Astrocyte (in vitro differentiated cells and primary cell): ENCODE data around the gene AFF3.
"Not testable (repeated sequence)": the region's sequence is repeated elsewhere in the genome, so short reads cannot be mapped to it uniquely, and the experiment has no call there.

Source experiments
- EZH2 ChIP-seq: IDR thresholded peaks from 2 replicates; pipeline ENCODE4 v1.6.1; 2012; ENCODE audit warnings: mild to moderate bottlenecking, low read length, inconsistent platforms; ENCODE audit not compliant: insufficient read depth
- TF ChIP-seq, protein P1 (sequence below): IDR thresholded peaks from 2 replicates; pipeline ENCODE4 v1.5.1; 2011; ENCODE audit warnings: low read depth, mild to moderate bottlenecking, inconsistent platforms, low read length, moderate library complexity; ENCODE audit not compliant: insufficient read depth

DNA sequence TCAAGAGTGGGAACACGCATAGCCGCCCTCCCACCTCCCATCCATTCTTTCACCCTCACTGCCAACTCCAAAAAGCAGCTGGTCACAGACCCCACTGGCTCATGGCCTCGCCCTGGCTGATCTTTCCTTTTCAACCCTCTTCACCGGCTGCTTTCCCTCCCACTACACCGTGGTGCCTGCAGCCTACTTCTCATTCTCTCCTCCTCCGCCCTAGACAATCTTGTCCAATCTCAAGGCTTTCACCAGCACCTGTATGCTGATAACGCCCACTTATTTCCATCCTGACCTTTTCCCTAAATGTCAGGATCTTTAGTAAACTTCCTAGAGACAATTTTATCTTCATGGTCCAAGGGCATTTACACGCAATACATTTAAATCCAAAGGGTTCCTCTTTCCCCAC is 50.6 kb downstream of the AFF3 start:
- TF ChIP-seq, protein P1, sequence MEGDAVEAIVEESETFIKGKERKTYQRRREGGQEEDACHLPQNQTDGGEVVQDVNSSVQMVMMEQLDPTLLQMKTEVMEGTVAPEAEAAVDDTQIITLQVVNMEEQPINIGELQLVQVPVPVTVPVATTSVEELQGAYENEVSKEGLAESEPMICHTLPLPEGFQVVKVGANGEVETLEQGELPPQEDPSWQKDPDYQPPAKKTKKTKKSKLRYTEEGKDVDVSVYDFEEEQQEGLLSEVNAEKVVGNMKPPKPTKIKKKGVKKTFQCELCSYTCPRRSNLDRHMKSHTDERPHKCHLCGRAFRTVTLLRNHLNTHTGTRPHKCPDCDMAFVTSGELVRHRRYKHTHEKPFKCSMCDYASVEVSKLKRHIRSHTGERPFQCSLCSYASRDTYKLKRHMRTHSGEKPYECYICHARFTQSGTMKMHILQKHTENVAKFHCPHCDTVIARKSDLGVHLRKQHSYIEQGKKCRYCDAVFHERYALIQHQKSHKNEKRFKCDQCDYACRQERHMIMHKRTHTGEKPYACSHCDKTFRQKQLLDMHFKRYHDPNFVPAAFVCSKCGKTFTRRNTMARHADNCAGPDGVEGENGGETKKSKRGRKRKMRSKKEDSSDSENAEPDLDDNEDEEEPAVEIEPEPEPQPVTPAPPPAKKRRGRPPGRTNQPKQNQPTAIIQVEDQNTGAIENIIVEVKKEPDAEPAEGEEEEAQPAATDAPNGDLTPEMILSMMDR: not testable (repeated sequence)
- TF ChIP-seq EZH2: not testable (repeated sequence)
